H1 (cell line): ENCODE measurements around the gene SLU7. TPM values are rescaled to one million over a fixed set of nuclear protein-coding genes. Genes with fewer than 3 reads are reported as not detected.
A peak's percentile ranks its signal among the peaks of the same experiment; 100 is the strongest.

Source experiments
- CTCF ChIA-PET: fragments of 300-600 bp; sonication (Branson Sonifier 250); formaldehyde crosslinking; loops from one replicate; lab custom pipeline; 2021; ENCODE audit not compliant: partially characterized antibody; lab: Charles Lee
- POLR2A ChIA-PET: fragments of 300-600 bp; sonication (Branson Sonifier 250); formaldehyde crosslinking; loops from one replicate; lab custom pipeline; 2021; ENCODE audit warnings: inconsistent platforms; ENCODE audit not compliant: partially characterized antibody; lab: Charles Lee
- DNase-seq, 2 experiments: peaks; one replicate each; pipeline versions ENCODE4 v3.0.0 to v3.0.0-alpha.2; 2010 to 2022; ENCODE audit warnings: low spot score in 2 of 2, low read depth in 1 of 2, mixed read lengths in 1 of 2
- FAIRE-seq: peaks from 2 replicates; lab custom pipeline; 2011; peaks lifted over from hg19 to GRCh38; lab: Jason Lieb, UNC
- H2AFZ ChIP-seq: 2 replicates; pipeline ENCODE4 v1.8.1; 2012; ENCODE audit warnings: low read length, inconsistent platforms
- H2AK5ac ChIP-seq: 2 replicates; pipeline ENCODE4 v1.6.1; 2013; ENCODE audit warnings: low read depth, low read length
- H2BK120ac ChIP-seq: replicated peaks from 2 replicates; pipeline ENCODE3; 2013; ENCODE audit warnings: low read depth, low read length, inconsistent platforms
- H2BK12ac ChIP-seq: 2 replicates; pipeline ENCODE4 v1.6.1; 2013; ENCODE audit warnings: low read depth, low read length
- H2BK15ac ChIP-seq: 2 replicates; pipeline ENCODE4 v1.6.1; 2013; ENCODE audit warnings: low read length
- H2BK20ac ChIP-seq: 2 replicates; pipeline ENCODE4 v1.6.1; 2013; ENCODE audit warnings: low read length
- H2BK5ac ChIP-seq: 2 replicates; pipeline ENCODE4 v1.6.1; 2013; ENCODE audit warnings: low read depth, low read length
- H3K14ac ChIP-seq: 2 replicates; pipeline ENCODE4 v1.6.1; 2013; ENCODE audit warnings: inconsistent platforms; ENCODE audit not compliant: insufficient read length
- H3K18ac ChIP-seq: 2 replicates; pipeline ENCODE4 v1.6.1; 2013; ENCODE audit warnings: low read length; ENCODE audit errors: extremely low read depth
- H3K23ac ChIP-seq: 2 replicates; pipeline ENCODE4 v1.6.1; 2013; ENCODE audit warnings: inconsistent platforms; ENCODE audit not compliant: insufficient read length
- H3K23me2 ChIP-seq: 2 replicates; pipeline ENCODE4 v1.6.1; 2013; ENCODE audit warnings: low read depth, low read length
- H3K27ac ChIP-seq: 2 replicates; pipeline ENCODE4 v1.6.1; 2011; ENCODE audit warnings: low read depth, low read length, inconsistent platforms
- H3K27me3 ChIP-seq, 4 experiments: replicated peaks in 1 of 4; 1 replicate in 1 of 4; 2 replicates in 3 of 4; pipeline versions ENCODE4 v1.6.1 to v1.8.1; 2011 to 2013; ENCODE audit warnings: low read length in 3 of 4, mild to moderate bottlenecking in 3 of 4, inconsistent platforms in 2 of 4, mixed read lengths in 2 of 4, moderate library complexity in 1 of 4; ENCODE audit not compliant: control insufficient read depth in 3 of 4, insufficient read depth in 3 of 4; ENCODE audit errors: extremely low read depth in 1 of 4
- H3K36me3 ChIP-seq, 4 experiments: 2 replicates each; pipeline versions ENCODE4 v1.6.1 to v1.8.1; 2011 to 2013; ENCODE audit warnings: mild to moderate bottlenecking in 4 of 4, low read length in 3 of 4, moderate library complexity in 2 of 4, control low read depth in 1 of 4, inconsistent platforms in 1 of 4; ENCODE audit not compliant: insufficient read depth in 4 of 4, control insufficient read depth in 2 of 4
- H3K4ac ChIP-seq: replicated peaks from 2 replicates; pipeline ENCODE3; 2013; ENCODE audit warnings: low read length, low read depth, mixed read lengths, inconsistent platforms; ENCODE audit not compliant: insufficient read length
- H3K4me1 ChIP-seq, 4 experiments: replicated peaks in 1 of 4; 1 replicate in 1 of 4; 2 replicates in 3 of 4; pipeline versions ENCODE4 v1.6.1 to v1.8.1; 2011 to 2013; ENCODE audit warnings: low read length in 3 of 4, inconsistent platforms in 2 of 4, mixed read lengths in 1 of 4; ENCODE audit not compliant: insufficient read depth in 4 of 4, control insufficient read depth in 3 of 4
- H3K4me2 ChIP-seq, 2 experiments: 2 replicates each; pipeline versions ENCODE4 v1.6.1 to v1.8.1; 2011 to 2013; ENCODE audit warnings: low read depth in 2 of 2, low read length in 2 of 2, control low read depth in 1 of 2, inconsistent platforms in 1 of 2, mild to moderate bottlenecking in 1 of 2; ENCODE audit not compliant: insufficient read depth in 1 of 2
- H3K4me3 ChIP-seq, 4 experiments: fragments of 200-600, 300-600 bp in 1 of 4; sonication (generic), shearing (Covaris generic), sonication (Bioruptor Twin) in 1 of 4; 2 replicates each; pipeline versions ENCODE4 v1.5.1 to v1.8.1; 2011 to 2016; ENCODE audit warnings: low read length in 4 of 4, low read depth in 3 of 4, control low read depth in 2 of 4, inconsistent platforms in 2 of 4, mild to moderate bottlenecking in 2 of 4, mixed read lengths in 1 of 4, moderate library complexity in 1 of 4; ENCODE audit not compliant: insufficient read depth in 2 of 4; ENCODE audit errors: extremely low read depth in 1 of 4
- H3K56ac ChIP-seq: replicated peaks from 2 replicates; pipeline ENCODE3; 2013; ENCODE audit warnings: low read depth, mild to moderate bottlenecking, mixed read lengths, low read length, inconsistent platforms; ENCODE audit not compliant: insufficient read length
- H3K79me1 ChIP-seq: 2 replicates; pipeline ENCODE4 v1.6.1; 2013; ENCODE audit warnings: low read depth, low read length, control low read depth
- H3K79me2 ChIP-seq, 2 experiments: 2 replicates each; pipeline versions ENCODE4 v1.6.1 to v1.8.1; 2012 to 2013; ENCODE audit warnings: low read length in 2 of 2, mild to moderate bottlenecking in 2 of 2, inconsistent platforms in 1 of 2; ENCODE audit not compliant: insufficient read depth in 2 of 2, control insufficient read depth in 1 of 2
- H3K9ac ChIP-seq, 4 experiments: replicated peaks in 1 of 4; 1 replicate in 1 of 4; 2 replicates in 3 of 4; pipeline versions ENCODE4 v1.6.1 to v1.8.1; 2011 to 2013; ENCODE audit warnings: low read depth in 3 of 4, low read length in 3 of 4, control low read depth in 2 of 4, mild to moderate bottlenecking in 2 of 4, moderate library complexity in 2 of 4, inconsistent platforms in 1 of 4; ENCODE audit errors: extremely low read depth in 1 of 4
- H3K9me3 ChIP-seq, 2 experiments: 2 replicates each; pipeline versions ENCODE4 v1.6.1 to v1.8.1; 2012 to 2013; ENCODE audit warnings: mild to moderate bottlenecking in 2 of 2, moderate library complexity in 2 of 2, control low read depth in 1 of 2, inconsistent platforms in 1 of 2, low read depth in 1 of 2, low read length in 1 of 2, mixed read lengths in 1 of 2; ENCODE audit not compliant: insufficient read depth in 2 of 2
- H4K20me1 ChIP-seq, 2 experiments: replicated peaks in 1 of 2; 2 replicates each; pipeline versions ENCODE3 to v1.8.1; 2011 to 2013; ENCODE audit warnings: inconsistent platforms in 2 of 2, low read length in 2 of 2, mild to moderate bottlenecking in 1 of 2; ENCODE audit not compliant: insufficient read depth in 2 of 2, control insufficient read depth in 1 of 2
- H4K5ac ChIP-seq: 2 replicates; pipeline ENCODE4 v1.6.1; 2013; ENCODE audit warnings: low read length, low read depth, mixed read lengths, inconsistent platforms; ENCODE audit not compliant: insufficient read length
- H4K8ac ChIP-seq: 2 replicates; pipeline ENCODE4 v1.8.0; 2013; ENCODE audit warnings: mild to moderate bottlenecking, moderate library complexity, low read length, inconsistent platforms; ENCODE audit not compliant: insufficient read depth; ENCODE audit errors: extremely low read depth
- H4K91ac ChIP-seq: replicated peaks from 2 replicates; pipeline ENCODE3; 2013; ENCODE audit warnings: low read length, mixed read lengths, inconsistent platforms; ENCODE audit not compliant: insufficient read length
- TEAD4 ChIP-seq: IDR thresholded peaks from 2 replicates; pipeline ENCODE4 v1.6.1; 2012; ENCODE audit warnings: low read depth, low read length, inconsistent platforms, mixed read lengths
- WGBS, 2 experiments: shearing (Covaris generic) in 1 of 2; methylation state at CpG; one replicate each; pipeline versions ENCODE4 v1.1.6 to v1.1.7; 2013 to 2015; ENCODE audit warnings: low lambda C conversion rate in 2 of 2, mixed read lengths in 2 of 2, inconsistent platforms in 1 of 2, low coverage in 1 of 2, missing lambda C conversion rate in 1 of 2; ENCODE audit not compliant: insufficient replicate concordance in 2 of 2, insufficient coverage in 1 of 2, insufficient read length in 1 of 2; ENCODE audit errors: extremely low coverage in 1 of 2, missing lambda C conversion rate in 1 of 2; 5-methylcytosine and 5-hydroxymethylcytosine counted together
- polyA plus RNA-seq, 7 experiments: library from polyadenylated mRNA; depleted of rRNA in 3 of 7; stranded (reverse) in 5 of 7; unstranded in 2 of 7; fragments of >200 nt in 5 of 7; fragments of 200-250 nt in 2 of 7; gene quantifications; 1 replicate in 5 of 7; 2 replicates in 1 of 7; 4 replicates in 1 of 7; pipeline versions ENCODE4 v1.2.1 to v1.2.3, GENCODE V29; 2011 to 2013; ENCODE audit warnings: missing spikeins in 2 of 7, mixed read lengths in 2 of 7
- total RNA-seq: library from RNA; stranded (reverse); fragmentation: NEBNext Ultra II Directional; extraction: Animal tissue kit (Norgen Biotek cat#: 25700); gene quantifications from 2 replicates; pipeline ENCODE4 v1.2.1, GENCODE V29; 2021
- TF ChIP-seq, protein P1 (sequence below): IDR thresholded peaks from 2 replicates; pipeline ENCODE4 v1.6.1; 2012; ENCODE audit warnings: inconsistent platforms

Gene SLU7
- total and polyA plus RNA-seq, 2 of the 8 experiments (the other 6 are each of a cell fraction or from before 2014, with no cell fraction given): 6.0 to 34.1 TPM

- H3K4me2 ChIP-seq: no peak overlapping the region
- H2BK5ac ChIP-seq: no peak overlapping the region
- no peaks in the 10 kb centered on the region for H3K27me3 ChIP-seq
- H3K4me1 ChIP-seq: peaks cover 0 to 2% (median 1%) of the 10 kb centered on the region in 4 experiments; a peak in 4 of 7 replicates
- no peaks in the 10 kb centered on the region for H3K79me1 ChIP-seq
- H2AFZ ChIP-seq: no peak overlapping the region
- H4K20me1 ChIP-seq: no peaks in the 10 kb centered on the region
- H3K4ac ChIP-seq: no peak overlapping the region
- no peak overlapping the region for H2AK5ac ChIP-seq
- H2BK120ac ChIP-seq: no peak overlapping the region
- POLR2A ChIA-PET: interaction anchor here (1.0 kb wide), 1 partner anchor 13 kb away, joined by 3 read pairs; no protein-coding TSS in a partner anchor
- no peak overlapping the region for H2BK12ac ChIP-seq
- no peak for FAIRE-seq
- no peaks in the 10 kb centered on the region for H3K79me2 ChIP-seq
- no peaks in the 10 kb centered on the region for H3K36me3 ChIP-seq
- CTCF ChIA-PET: interaction anchor here (0.6 to 1.5 kb wide), 8 partner anchors 8 to 342 kb away, joined by 3 to 6 read pairs (median 3); no protein-coding TSS in a partner anchor
- no peak overlapping the region for H3K14ac ChIP-seq
- no peak overlapping the region for H2BK15ac ChIP-seq
- no peak overlapping the region for H3K23ac ChIP-seq
- H3K9me3 ChIP-seq: no peaks in the 10 kb centered on the region
- WGBS, 2 experiments: 81% methylated on average over 13 of the region's 13 CpGs; no CpG with 5 or more reads in 1 of the 2 experiments
- H4K5ac ChIP-seq: no peak overlapping the region
- H3K27ac ChIP-seq: no peak overlapping the region
- no peak overlapping the region for H3K18ac ChIP-seq
- no peak overlapping the region for H3K9ac ChIP-seq
- H3K4me3 ChIP-seq: no peak overlapping the region
- H2BK20ac ChIP-seq: no peak overlapping the region
- H4K91ac ChIP-seq: no peak overlapping the region
- H3K23me2 ChIP-seq: no peaks in the 10 kb centered on the region
- H4K8ac ChIP-seq: peak overlapping the region; percentile 87; the same call in 1 of the 2 replicates
- H3K56ac ChIP-seq: no peak overlapping the region
- TF ChIP-seq, protein P1, sequence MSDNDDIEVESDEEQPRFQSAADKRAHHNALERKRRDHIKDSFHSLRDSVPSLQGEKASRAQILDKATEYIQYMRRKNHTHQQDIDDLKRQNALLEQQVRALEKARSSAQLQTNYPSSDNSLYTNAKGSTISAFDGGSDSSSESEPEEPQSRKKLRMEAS: peak; percentile 49; the same call in 1 of the 2 replicates
- no peak for TF ChIP-seq TEAD4
- DNase-seq: no peak
These were observed 55.1 kb downstream of the SLU7 start for GRCh38 chr5:160363660-160364395.
